GM18502 (cell line): ENCODE data around the gene ST6GALNAC6.
"Not testable (repeated sequence)": the region's sequence is repeated elsewhere in the genome, so short reads cannot be mapped to it uniquely, and the experiment has no call there.

Source experiments
- ATAC-seq: cut with Tn5 transposase; IDR thresholded peaks from one replicate; pipeline ENCODE4 v1.9.1; 2021; ENCODE audit warnings: mild to moderate bottlenecking; ENCODE audit not compliant: unreplicated experiment, poor library complexity

ST6GALNAC6 gene

GRCh38 chr9:127897193-127897692, 2.2 kb downstream of the ST6GALNAC6 start:
- ATAC-seq: no peak

GRCh38 chr9:127896395-127897192, 2.8 kb downstream of the ST6GALNAC6 start:
- ATAC-seq: no peak

GRCh38 chr9:127895811-127896210, 3.6 kb downstream of the ST6GALNAC6 start:
- ATAC-seq: no peak

- ATAC-seq: no peak
Measured at GRCh38 chr9:127893392-127893791, 6.0 kb downstream of the ST6GALNAC6 start.

GRCh38 chr9:127892831-127893230, 6.6 kb downstream of the ST6GALNAC6 start:
- ATAC-seq: no peak

GRCh38 chr9:127890053-127890452, 9.3 kb downstream of the ST6GALNAC6 start:
- no peak for ATAC-seq

- ATAC-seq: no peak
Measured at GRCh38 chr9:127887792-127888191, 11.6 kb downstream of the ST6GALNAC6 start.

- no peak for ATAC-seq
Measured at GRCh38 chr9:127886401-127886972, 12.9 kb downstream of the ST6GALNAC6 start.

- no peak for ATAC-seq
Measured at GRCh38 chr9:127885508-127886281, 13.7 kb downstream of the ST6GALNAC6 start.

- ATAC-seq: no peak
Measured at GRCh38 chr9:127884976-127885490, 14.4 kb downstream of the ST6GALNAC6 start.

- no peak for ATAC-seq
Measured at GRCh38 chr9:127884427-127884911, 14.9 kb downstream of the ST6GALNAC6 start.

- no peak for ATAC-seq
Measured at GRCh38 chr9:127883959-127884358, 15.4 kb downstream of the ST6GALNAC6 start.

- ATAC-seq: not testable (repeated sequence)
Measured at GRCh38 chr9:127881715-127882114, 17.7 kb downstream of the ST6GALNAC6 start.

GRCh38 chr9:127880143-127880542, 19.3 kb downstream of the ST6GALNAC6 start:
- ATAC-seq: no peak

- ATAC-seq: no peak
Measured at GRCh38 chr9:127878652-127879390, 20.6 kb downstream of the ST6GALNAC6 start.

GRCh38 chr9:127878001-127878651, 21.3 kb downstream of the ST6GALNAC6 start:
- no peak for ATAC-seq

GRCh38 chr9:127877566-127877998, 21.8 kb downstream of the ST6GALNAC6 start, which contains the start of gene AK1:
Gene AK1 (minus strand): TSS chr9:127877675. CDS start chr9:127874617, 3,058 bp downstream.
- ATAC-seq: no peak

- no peak for ATAC-seq
Measured at GRCh38 chr9:127876764-127877562, 22.4 kb downstream of the ST6GALNAC6 start.
